Stimulated activated CD8-positive, alpha-beta memory T cell treated with anti-CD3 and anti-CD28 coated beads, Interleukin-7, amount 100 ng/mL, for 4 hours (primary cell): ENCODE results near the gene B4GALNT1.
A peak's percentile ranks its signal among the peaks of the same experiment; 100 is the strongest.
"Not testable (repeated sequence)": the region's sequence is repeated elsewhere in the genome, so short reads cannot be mapped to it uniquely, and the experiment has no call there.

Experiments
- DNase-seq, 2 donors: peaks; one replicate each; pipeline ENCODE4 v3.0.0-alpha.2; 2020; ENCODE audit warnings: low read depth in 2 of 2

Gene B4GALNT1

DNA sequence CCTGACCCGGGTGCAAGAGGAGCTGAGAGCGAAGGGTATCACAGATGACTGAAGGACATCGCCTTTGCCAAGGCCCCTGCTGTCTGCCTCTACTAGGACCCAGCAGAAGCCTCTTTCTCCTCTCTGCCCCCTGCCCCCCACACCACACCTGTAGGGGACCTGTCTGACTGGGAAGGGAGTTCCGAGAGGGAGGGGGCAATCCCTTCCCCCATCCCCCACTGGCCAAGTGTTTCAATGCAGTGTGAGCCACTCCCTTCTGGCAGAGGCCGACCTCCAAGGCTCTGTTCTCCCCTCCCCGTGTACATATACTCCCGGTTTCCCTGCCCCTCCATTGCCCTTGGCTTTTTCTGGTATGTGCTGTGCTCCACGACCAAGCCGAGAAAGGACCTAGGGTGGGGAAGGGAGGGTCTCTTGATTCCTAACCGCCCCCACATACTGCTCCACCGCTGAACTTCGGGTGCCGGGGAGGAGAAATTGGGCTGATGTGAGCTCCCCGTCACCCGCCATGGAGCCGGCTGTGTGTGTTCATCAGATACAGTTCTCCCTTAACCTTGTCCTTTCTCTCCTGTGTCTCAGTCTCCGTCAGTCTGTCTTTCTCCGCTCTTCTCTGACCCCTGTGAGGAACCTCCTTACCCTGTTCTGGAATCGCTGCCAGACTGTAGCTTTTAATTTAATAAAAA is 23.8 kb downstream of the B4GALNT1 start:
- no peak for DNase-seq

DNA sequence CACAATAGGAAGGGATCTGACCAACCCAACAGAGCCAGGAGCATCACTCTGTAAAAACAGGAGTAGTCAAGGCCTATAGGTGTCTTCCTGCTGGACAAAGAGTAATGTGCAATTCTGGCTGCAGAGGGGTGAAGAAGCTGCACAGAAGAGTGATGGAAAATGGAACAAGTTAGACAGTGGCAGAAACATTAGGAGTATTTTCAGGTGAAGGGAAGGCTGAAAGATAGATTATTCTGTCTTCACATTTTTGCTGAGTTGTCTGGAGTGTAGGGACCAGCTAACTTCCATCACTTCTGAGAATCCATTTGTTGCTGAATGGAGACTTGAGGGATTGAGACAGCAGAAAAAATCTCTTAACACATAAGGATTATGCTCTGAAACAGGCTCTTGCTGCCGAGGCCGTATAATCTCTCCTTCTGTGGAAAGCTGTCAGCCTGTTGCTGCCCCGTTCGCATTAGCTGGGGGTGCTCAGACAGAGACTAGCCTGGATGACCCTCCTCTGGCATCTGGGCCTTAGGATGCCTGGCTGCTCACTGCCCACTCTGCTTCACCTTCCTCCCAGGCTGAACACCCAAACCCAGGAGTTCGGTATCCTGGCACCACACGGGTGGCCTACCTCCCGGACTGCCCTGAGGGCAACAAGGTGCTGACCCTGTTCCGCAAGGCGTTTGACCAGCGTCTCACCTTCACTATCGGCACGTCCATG is 24.9 kb downstream of the B4GALNT1 start:
- no peak for DNase-seq

DNA sequence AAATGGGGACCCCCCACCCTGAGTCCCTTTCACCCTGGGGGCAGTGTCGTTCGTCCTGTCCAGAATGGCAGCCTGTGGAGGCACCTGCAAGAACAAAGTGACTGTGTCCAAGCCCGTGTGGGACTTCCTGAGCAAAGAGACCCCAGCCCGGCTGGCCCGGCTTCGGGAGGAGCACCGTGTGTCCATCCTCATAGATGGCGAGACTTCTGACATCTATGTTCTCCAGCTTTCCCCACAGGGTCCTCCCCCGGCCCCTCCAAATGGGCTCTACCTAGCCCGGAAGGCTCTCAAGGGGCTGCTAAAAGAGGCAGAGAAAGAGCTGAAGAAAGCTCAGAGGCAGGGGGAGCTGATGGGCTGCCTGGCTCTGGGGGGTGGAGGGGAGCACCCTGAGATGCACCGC is 26.2 kb downstream of the B4GALNT1 start:
- no peak for DNase-seq

DNA sequence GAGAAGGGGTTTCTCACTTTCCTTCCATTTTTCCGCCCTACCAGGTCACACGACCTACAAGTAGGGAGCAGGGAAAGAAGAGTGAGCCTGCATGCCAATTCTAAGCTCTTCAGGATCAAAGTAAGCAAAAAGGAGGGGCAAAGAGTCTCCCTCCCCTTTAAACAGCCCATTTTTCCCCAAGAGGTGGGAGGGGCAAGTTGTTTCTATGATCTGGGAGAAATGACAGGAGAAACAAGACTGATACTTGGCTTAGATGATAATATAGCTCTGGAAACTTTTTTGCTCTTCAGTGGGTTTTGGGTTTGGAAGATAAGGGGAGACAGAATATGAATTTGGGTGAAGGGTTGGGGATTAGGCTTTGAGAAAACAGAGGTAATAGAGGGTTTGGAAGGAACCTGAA is 26.6 kb downstream of the B4GALNT1 start:
- DNase-seq, result no peak

DNA sequence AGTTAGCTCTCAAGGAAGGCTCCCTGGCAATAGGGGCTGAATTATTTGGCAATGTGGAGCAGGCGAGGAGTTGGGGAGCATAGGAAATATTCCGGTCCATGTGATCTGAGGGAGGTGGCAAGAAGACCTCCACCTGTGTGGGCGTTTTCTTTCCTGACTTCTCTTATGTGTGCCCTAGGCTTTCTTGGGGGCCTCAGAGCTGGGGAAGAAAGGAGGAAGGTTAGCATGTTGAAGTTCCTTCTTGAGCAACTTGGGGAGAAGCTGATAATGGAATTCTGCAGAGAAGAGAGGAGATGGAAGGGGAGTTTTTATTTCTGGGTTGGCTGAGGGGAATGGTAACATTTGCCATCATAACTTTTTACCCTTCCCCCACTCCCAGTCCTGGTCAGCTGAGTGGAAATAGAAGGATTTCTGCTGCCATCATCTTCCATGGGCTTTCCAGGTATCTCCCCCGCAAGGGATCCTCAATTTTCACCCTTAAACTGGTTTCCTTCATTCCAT is 27.1 kb downstream of the B4GALNT1 start:
- DNase-seq, result no peak

GRCh38 chr12:57604992-57605810 is 27.8 kb downstream of the B4GALNT1 start:
- no peak for DNase-seq

DNA sequence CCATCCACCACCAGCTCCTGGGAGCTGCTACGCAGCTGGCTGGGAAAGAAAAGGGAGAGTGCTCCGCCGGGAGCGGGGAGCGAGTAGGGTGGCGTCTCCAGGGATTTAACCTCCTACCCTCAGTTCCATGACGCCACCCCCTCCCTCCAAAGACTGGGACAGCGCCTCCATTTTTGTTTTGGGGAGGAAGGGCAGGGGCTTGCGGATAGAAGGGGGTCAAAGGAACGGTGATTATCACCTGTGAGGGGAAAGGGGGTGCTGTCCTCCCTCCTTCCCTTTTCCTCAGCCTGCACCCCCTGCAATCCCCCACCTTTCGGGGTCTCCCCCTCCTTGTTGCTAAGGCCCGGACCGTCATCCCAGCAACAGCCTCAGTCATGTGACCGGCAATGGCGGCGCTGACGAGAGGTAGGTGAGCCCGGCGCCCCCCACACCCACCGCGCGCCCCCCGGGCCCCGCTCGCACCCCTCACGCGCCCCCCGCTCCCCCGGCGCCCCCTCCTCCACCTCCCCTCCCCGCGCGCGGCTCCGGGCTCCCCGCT is 28.5 kb downstream of the B4GALNT1 start, which contains the start of gene DTX3:
Gene DTX3, plus strand, starts transcription at position 371 of the 538 bp plus-strand sequence. CDS start 1,694 bp downstream, outside the sequence.
- DNase-seq, result no peak

DNA sequence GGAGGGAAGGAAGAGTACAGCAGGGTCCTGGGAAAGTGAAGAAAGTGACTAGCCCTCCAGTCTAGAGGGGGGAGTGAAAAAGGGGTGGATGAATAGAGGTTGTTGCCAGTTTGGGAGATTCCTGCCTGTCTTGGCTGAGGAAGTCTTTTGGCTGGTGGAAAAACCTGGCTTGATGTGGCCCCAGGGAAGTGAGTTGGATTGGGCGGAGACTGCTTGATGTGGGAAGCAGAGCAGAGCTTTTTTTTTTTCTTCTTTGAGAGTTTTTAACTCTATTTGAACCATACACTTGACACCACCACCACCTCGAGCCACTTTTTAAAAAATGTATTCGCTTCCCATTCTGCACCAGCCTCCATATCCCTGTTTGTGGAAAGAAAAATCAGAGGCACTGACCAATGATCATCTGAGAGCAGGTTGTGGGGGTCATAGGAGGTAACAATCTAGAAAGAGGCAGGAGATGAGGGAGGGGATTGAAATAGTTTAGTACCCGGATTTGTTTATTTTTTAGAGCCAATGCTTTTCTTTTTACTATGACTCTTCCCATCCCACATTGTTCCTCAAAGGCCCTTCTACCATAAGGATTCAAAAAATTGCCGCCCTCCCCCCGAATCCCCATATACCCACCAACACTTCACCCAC is 29.1 kb downstream of the B4GALNT1 start:
- no peak for DNase-seq

GRCh38 chr12:57603324-57603723 is 29.7 kb downstream of the B4GALNT1 start:
- no peak for DNase-seq

DNA sequence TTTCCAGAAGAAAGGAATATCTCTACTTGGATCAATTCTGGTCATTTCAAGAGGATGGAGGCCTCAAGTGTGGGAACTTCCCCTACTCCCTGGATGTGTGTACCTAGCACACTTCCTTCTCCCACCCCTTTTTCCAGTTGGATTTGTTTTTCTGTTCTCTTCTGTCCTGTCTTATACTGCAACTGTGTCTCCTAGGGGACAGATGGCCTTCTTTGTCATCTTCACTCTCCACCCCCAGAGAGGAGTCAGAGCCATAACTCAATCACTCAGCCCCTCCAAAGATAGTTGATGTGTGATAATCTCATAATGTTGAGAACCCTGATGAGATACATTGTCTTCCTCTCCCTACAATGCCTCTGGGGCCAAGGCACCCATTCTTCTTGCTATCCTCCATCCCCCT is 30.5 kb downstream of the B4GALNT1 start:
- DNase-seq, result no peak

DNA sequence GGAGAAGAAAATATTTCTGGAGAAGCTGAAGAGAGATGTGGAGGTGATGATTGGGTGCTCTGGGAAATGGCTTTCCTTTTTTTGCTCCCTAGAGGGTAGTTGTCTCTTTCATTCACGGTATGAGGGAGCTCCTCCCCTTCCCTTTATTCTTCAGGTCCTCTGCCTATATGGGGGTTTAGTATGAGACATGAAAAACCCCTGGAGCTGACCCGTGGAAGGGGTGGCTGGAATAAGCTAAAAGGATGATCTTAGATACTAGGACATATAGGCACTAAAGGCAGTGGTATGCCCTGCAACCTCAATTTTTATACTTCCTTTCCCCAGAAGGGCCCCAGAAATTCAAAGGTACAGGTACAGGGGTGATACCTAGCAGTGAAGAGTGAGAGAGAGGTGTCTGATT is 32.6 kb downstream of the B4GALNT1 start:
- DNase-seq, result no peak

DNA sequence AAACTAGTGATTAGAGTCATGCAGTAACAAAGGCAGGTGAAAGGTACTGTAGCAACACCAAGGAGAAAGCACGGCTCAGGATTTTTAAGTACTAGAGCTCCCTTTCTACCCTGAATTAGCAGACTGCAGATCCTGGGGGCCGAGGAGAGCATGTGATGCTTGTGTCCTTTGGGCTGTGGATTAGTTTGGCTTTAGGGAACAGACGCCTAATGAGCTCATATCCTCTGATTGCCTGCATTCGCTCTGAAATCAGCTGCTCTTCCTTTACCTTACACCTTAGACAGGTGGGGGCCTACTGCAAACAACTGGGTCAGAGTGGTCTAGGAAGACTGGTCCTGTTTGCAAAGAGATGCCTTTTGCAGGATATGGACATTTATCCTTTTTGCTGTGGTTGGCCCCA is 39.8 kb downstream of the B4GALNT1 start:
- no peak for DNase-seq

GRCh38 chr12:57592551-57593165 is 40.3 kb downstream of the B4GALNT1 start:
- DNase-seq, result no peak

DNA sequence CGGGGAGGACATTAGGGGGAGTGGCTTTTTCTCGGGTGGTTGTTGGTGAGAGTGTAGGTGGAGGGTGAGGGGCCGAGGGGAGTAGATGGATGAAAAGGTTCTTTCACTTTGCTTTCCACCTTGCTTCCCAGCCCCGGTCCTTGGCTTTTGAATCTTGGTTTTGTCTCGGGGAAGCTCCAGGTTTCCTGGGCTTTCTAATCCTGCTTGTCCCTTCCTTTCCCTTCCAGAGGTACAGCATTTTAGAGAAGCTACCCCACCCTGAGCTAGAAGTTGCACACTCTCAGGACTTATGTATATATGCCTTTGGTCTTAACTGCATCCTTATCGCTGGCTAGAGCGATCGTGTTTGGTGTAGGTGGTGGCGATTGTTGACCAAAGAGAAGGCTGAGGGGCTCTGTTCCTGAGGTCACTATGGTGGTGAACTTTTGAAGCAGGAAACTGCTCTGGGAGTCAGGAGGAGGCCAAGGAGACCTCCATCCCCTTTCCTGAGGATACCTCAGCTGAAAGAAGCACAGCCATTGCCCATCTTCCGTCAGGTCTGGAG is 41.1 kb downstream of the B4GALNT1 start:
- no peak for DNase-seq

GRCh38 chr12:57590864-57591781 is 41.9 kb downstream of the B4GALNT1 start, which contains the start of gene PIP4K2C:
PIP4K2C (plus strand) TSS chr12:57591192; CDS start chr12:57591290, 98 bp downstream.
- DNase-seq, result peak; percentile 53 to 71

DNA sequence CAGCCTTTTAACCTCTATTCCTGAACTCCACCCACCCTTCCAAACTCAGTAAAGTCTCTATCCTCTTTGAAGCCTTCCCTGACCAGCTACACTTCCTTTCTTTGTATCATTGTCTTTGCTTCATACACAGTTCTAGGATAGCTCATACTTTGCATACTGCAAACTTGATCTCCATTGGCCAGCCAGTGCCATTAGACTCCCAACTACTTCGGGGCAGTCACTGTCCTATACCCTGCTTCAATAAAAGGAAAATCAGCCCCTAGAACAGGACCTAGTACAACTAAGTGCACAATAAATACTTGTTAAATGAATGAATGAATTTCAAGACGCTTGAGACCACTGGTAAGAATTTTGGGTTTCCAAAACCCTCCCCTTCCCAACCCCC is 42.5 kb downstream of the B4GALNT1 start:
- no peak for DNase-seq

DNA sequence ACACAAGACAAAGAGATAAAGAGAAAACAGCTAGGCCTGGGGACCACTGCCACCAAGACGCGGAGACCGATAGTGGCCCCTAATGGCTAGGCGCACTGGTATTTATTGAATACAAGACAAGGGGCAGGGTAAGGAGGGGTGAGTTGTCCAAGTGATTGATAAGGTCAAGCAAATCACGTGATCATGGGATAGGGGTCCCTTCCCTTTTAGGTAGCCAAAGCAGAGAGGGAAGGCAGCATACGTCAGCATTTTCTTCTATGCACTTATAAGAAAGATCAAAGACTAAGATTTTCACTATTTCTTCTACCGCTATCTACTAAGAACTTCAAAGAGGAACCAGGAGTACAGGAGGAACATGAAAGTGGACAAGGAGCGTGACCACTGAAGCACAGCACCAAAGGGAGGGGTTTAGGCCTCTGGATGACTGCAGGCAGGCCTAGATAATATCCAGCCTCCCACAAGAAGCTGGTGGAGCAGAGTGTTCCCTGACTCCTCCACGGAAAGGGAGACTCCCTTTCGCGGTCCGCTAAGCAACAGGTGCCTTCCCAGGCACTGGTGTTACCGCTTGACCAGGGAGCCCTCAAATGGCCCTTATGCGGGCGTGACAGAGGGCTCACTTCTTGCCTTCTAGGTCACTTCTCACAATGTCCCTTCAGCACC is 43.9 kb downstream of the B4GALNT1 start:
- not testable (repeated sequence) for DNase-seq

DNA sequence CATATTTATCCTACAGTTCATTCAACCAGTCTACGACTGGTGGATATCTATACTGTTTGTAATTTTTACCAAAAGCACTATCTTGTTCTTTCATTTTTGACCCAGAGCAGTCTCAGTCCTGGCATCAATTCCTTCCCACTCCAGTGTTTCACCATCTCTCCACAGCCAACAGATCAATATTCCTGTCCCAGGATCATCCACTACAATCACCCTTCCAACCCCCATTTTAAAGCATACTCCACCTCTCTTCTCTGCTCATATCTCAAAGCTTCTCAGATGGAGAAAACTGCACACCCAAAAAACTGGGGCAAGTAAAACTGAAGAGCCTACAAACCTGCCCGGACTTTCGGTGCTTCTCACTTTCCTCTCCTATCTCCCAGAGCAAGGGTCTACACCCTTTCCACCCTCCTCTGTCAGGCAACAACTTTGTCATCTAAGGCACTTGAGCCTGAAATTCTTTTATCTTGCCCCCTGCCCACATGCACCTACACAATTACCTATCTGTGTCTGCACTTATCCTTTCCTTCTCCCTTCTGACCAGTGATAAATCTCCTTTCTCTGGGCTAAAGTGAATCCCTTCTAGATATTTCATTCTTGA is 46.1 kb downstream of the B4GALNT1 start:
- no peak for DNase-seq

DNA sequence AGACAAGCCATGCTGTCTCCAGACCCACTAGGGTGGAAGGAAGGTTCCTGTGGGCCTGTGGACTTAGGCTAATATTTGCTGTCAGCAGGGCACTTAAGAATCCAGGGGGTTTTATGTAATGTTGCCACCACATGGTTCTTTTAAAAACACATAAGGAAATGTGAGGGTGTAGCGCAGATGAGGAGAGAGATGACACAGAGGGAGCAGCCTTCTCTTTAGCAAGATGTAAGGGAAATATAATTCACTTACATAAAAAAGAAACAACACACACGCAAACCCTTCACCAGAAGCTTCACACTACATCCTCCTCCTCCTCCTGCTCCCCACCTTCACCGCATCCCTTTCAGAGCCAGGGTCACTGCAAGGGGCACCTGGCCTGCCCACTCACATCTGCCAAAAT is 46.9 kb downstream of the B4GALNT1 start:
- no peak for DNase-seq
